GM20431 (cell line): ENCODE results near the gene PXT1.

Source experiments
- in situ Hi-C: fragments of 300-500 bp; cut with MseI, MboI; formaldehyde crosslinking; loops from one replicate; pipeline ENCODE4 v1.15.0; 2020; ENCODE audit warnings: low sequenced_read_pairs; ENCODE audit not compliant: unreplicated experiment

PXT1 gene

DNA sequence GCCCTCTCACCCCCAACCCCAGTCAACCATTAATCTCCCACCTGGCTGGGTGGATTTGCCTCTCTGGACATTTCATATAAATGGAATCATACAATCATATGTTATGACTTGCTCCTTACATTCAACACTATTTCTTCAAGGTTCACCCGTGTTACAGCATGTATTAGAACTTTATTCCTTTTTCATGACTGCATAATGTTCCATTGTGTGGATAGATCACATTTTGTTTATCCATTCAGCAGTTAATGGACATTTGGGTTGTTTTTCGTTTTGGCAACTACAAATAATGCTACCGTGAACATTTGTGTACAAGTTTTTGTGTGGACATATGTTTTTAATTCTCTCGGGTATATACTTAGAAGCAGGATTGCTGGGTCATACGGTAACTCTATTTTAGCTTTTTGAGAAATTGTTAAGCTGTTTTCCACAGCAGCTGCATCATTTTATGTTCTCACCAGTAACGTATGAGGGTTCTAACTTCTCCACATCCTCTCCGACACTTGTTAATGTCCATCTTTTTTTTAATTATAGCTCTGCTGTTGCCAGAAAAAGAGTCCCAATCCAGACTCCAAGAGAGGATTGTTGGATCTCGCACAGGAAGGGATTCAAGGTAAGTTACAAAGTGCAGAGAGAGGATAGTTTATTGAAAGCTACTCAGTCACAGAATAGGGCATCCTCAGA is 90.0 kb downstream of the PXT1 start:
- in situ Hi-C loops = no loop called here

- in situ Hi-C loops = no loop called here
Measured at GRCh38 chr6:36350681-36351571, 91.7 kb downstream of the PXT1 start.

DNA sequence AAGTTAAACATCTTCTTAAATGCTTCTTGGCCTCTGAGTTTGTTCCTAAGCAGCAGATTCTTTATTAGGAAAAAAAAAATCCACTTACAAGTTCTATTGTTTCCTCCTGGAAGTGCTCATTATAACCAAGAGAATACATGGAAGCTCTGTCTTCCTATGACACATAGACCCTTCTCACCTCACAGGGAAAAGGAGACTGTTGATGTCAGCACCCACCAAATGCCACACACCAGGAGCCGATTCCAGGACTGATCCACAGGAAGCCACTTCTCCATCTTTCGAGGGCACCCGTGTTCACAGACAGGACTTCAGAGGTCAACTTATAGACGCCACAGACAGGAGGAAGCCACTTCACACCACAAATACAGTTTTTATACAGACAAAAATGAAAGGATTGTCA is 92.6 kb downstream of the PXT1 start:
- in situ Hi-C loops = no loop called here

DNA sequence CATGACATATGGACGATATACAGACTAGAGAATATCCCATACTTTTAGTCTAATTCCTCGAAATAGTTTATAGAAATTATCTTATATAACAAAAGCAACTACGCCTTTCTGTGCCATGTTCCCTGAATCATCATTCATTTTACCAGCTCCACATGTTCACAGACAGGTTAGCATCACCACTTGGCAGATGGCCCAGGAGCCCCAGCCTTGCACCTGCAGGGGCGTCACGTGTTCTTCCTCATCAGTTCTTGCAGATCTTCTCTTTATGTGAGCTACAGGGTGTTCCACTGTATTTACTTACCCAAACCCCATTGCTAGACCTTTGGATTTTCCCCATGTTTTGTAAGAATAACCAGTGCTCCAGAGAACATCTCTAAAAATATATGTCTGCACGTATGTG is 93.4 kb downstream of the PXT1 start:
- in situ Hi-C loops = no loop called here

- in situ Hi-C loops = no loop called here
Measured at GRCh38 chr6:36347621-36348020, 95.0 kb downstream of the PXT1 start.

GRCh38 chr6:36346486-36347273 is 96.0 kb downstream of the PXT1 start:
- in situ Hi-C loops = no loop called here

- in situ Hi-C loops = no loop called here
Measured at GRCh38 chr6:36345681-36346466, 96.8 kb downstream of the PXT1 start.

DNA sequence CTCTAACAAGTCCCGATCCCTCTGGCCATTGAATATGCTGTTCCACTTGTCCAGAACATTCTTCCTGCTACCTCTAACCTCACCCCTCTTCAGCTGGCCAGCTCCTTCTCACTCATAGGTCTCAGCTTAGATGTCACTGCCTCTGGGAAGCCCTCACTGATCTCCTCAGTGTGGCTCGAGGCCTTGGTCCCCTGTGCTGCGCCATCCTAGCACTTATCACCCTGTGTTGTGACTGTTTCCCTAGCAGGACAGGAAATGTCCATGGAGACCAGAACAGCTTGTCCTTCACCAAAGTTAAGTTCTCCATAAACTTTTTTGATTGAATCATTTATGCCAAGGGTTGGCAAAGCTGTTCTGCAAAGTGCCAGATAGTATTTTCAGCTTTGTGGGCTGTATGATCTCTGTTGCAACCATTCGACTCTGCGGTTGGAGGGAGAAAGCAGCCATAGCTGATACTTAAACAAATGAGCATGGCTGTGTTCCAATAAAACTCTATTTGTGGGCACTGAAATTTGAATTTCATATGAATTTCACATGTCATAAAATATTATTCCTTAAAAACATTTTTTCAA is 99.5 kb downstream of the PXT1 start:
- in situ Hi-C loops = no loop called here

- in situ Hi-C loops = no loop called here
Measured at GRCh38 chr6:36340618-36341454, 101.8 kb downstream of the PXT1 start.
